GM19463 (cell line): ENCODE measurements around the gene PKNOX1.
"Not testable (repeated sequence)": the region's sequence is repeated elsewhere in the genome, so short reads cannot be mapped to it uniquely, and the experiment has no call there.

ENCODE experiments used
- ATAC-seq: cut with Tn5 transposase; IDR thresholded peaks from one replicate; pipeline ENCODE4 v1.9.1; 2021; ENCODE audit warnings: mild to moderate bottlenecking, moderate library complexity; ENCODE audit not compliant: unreplicated experiment

The PKNOX1 gene

GRCh38 chr21:43043291-43043690 is 68.9 kb downstream of the PKNOX1 start:
- not testable (repeated sequence) for ATAC-seq

- ATAC-seq = not testable (repeated sequence)
Observed at GRCh38 chr21:43044547-43044946, 70.2 kb downstream of the PKNOX1 start.

GRCh38 chr21:43045165-43045875 is 71.0 kb downstream of the PKNOX1 start:
- ATAC-seq = not testable (repeated sequence)

GRCh38 chr21:43045876-43046821 is 71.8 kb downstream of the PKNOX1 start:
- ATAC-seq = not testable (repeated sequence)

GRCh38 chr21:43053112-43053511 is 78.8 kb downstream of the PKNOX1 start:
- not testable (repeated sequence) for ATAC-seq

GRCh38 chr21:43062955-43063664 is 88.7 kb downstream of the PKNOX1 start:
- ATAC-seq = not testable (repeated sequence)

GRCh38 chr21:43064265-43064917 is 90.0 kb downstream of the PKNOX1 start:
- not testable (repeated sequence) for ATAC-seq

- ATAC-seq = not testable (repeated sequence)
Observed at GRCh38 chr21:43065991-43066390, 91.6 kb downstream of the PKNOX1 start.

- ATAC-seq = not testable (repeated sequence)
Observed at GRCh38 chr21:43066690-43067089, 92.3 kb downstream of the PKNOX1 start.

GRCh38 chr21:43068065-43068464 is 93.7 kb downstream of the PKNOX1 start:
- ATAC-seq = not testable (repeated sequence)

- not testable (repeated sequence) for ATAC-seq
Observed at GRCh38 chr21:43069682-43070081, 95.3 kb downstream of the PKNOX1 start.

- not testable (repeated sequence) for ATAC-seq
Observed at GRCh38 chr21:43072742-43073141, 98.4 kb downstream of the PKNOX1 start.

- ATAC-seq = not testable (repeated sequence)
Observed at GRCh38 chr21:43074401-43075169, 100.2 kb downstream of the PKNOX1 start.

GRCh38 chr21:43075170-43076022 is 101.0 kb downstream of the PKNOX1 start, which contains the start of gene CBS:
TSS of gene CBS (minus strand) at chr21:43075835. CDS start at chr21:43072193, 3,642 bp downstream.
- ATAC-seq = not testable (repeated sequence)

- ATAC-seq = not testable (repeated sequence)
Observed at GRCh38 chr21:43076023-43076637, 101.8 kb downstream of the PKNOX1 start.

- ATAC-seq = not testable (repeated sequence)
Observed at GRCh38 chr21:43076643-43077042, 102.3 kb downstream of the PKNOX1 start.

GRCh38 chr21:43082587-43083300 is 108.4 kb downstream of the PKNOX1 start:
- not testable (repeated sequence) for ATAC-seq
